ENCODE results near the gene HOTAIR.

The HOTAIR gene

GRCh38 chr12:53929527-53929926 is 45.2 kb downstream of the HOTAIR start:
- DNase-seq (ENCODE audit: low read depth in 2 of 2), result no peak

DNA sequence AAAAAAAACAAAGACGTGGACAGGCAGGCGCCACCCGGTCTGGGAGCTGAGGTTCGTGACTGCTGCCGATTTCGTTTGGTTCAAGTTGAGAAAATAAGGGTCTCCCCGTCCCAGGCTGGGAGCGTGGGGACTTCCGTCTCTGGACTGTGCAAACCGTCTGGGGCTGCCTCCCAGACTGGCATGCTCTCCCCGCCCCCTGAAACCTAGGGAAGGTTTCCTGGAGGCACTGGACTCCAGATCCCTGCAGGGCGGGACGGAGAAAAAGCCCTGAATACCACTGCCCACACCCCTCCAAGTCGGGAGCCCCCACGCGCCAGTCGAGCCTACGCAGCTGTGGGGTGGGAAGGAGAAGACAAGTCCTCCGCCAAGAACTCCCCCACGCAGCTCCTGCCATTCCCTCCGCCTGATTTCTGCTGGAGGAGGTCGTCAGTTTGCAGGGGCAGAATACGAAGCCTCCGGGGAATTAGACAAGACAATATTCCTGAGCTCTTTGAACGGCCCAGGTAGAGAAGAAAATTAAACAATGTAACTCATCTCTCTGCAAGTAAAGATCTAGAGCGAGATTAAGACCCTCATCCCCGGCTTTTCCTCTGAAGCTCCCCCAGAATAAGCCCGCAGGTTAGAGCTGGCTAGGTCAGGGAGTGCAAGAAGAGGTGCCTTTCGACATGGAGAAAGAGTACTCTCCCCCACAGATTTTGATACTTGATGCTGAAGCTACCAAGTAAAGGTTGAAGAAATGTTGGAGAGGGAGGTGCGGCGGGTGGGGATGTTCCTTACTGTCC is 46.5 kb downstream of the HOTAIR start:
- DNase-seq (ENCODE audit: low read depth in 2 of 2), result no peak

- no peak for DNase-seq (ENCODE audit: low read depth in 2 of 2)
Measured at GRCh38 chr12:53927220-53928029, 47.3 kb downstream of the HOTAIR start.

GRCh38 chr12:53924521-53925405 is 50.0 kb downstream of the HOTAIR start:
- DNase-seq (ENCODE audit: low read depth in 2 of 2), result no peak

DNA sequence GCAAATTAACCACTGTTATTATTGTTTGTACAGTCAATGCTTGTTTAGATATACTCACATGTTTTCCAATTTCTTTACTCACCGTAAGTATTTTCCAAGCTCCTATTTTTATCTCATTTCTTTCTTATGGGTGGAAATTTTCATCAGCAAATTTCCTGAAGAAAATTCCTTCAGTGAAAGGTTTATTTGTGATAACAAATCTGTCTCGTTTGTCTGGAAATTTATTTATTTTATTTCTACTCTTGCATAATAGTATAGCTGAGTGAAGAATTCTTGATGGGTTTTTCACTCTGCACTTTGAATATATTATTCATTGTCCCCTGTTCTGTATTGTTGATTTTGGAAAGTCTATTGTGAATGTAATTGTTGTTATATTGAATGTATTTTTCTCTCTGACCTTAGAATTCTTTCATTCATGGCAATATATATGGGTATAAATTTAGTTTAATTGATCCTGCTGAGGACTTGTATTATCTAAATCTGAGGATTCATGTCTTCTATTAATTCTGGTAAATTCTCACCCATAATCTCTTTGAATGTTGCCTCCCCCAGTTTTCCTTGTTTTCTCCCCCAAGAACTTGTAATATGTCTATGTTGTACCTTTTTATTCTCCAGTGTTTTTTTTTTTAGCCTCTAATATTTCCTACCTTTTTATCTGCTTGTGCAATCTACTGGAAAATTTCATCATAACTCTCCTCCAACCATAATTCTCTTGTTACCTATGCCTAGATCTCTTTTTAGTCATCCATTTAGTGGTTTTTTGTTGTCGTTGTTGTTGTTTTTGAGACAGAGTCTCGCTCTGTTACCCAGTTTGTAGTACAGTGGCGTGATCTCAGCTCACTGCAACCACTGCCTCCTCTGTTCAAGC is 57.7 kb downstream of the HOTAIR start:
- DNase-seq (ENCODE audit: low read depth in 2 of 2), result no peak

Data from stimulated activated CD8-positive, alpha-beta memory T cell treated with anti-CD3 and anti-CD28 coated beads, Interleukin-2, amount 100 ng/mL, for 1 hour (primary cell).